GM21576 (cell line): ENCODE measurements around the gene ALX4.

Experiments
- ATAC-seq: cut with Tn5 transposase; IDR thresholded peaks from one replicate; pipeline ENCODE4 v1.9.1; 2021; ENCODE audit warnings: mild to moderate bottlenecking, moderate library complexity; ENCODE audit not compliant: unreplicated experiment

Gene ALX4

DNA sequence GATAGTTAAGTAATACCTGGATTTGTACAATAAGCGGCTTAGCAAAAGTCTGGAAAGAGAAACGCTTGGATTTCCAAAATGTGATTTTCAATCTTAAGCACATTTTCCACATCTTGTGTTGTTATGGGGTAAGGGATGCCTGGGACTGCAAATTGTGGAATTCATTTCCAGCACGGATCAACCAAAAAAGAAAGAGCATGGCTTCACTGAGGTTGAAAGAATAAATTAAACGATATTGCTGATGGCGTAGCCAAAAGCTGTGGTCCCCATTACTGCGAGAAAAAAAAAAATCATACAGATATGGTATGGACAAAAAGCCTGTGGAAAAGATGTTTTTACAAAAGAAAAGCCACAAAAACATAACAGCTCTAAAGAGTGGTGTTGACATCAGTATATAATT, 26.0 kb upstream of the ALX4 start:
- no peak for ATAC-seq

DNA sequence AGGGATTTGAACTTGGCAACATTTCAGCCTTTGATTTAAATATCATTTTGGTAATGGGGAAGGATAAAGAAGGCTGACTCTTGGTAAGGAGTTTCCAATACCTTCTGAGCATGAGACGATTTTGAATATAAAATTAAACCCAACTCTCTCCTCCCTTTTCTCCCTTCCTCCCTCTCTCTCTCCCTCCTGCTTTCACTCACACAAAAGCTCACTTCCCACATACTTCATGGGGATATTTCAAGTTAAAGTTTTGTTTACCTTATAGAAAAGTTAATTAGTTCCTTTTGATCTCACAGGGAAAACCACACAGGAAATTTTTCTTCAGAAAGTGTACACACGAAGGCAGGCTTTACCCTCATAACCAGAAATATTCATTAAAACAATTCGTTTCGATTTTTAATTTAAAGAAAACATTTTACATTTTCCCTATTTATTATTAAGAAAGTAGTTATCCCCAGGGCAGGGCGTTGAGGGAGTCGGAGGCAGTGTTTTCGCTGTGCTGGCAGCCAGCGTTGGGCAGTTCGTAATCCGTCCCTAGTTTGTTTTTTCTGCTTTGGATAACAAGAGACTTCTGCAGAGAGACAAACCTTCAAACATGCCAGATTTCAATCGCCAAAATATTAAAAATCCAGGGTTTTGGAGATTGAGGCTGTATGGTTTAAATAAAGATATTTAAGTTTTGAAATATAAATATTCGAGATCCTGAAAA, 25.3 kb upstream of the ALX4 start:
- ATAC-seq = no peak

DNA sequence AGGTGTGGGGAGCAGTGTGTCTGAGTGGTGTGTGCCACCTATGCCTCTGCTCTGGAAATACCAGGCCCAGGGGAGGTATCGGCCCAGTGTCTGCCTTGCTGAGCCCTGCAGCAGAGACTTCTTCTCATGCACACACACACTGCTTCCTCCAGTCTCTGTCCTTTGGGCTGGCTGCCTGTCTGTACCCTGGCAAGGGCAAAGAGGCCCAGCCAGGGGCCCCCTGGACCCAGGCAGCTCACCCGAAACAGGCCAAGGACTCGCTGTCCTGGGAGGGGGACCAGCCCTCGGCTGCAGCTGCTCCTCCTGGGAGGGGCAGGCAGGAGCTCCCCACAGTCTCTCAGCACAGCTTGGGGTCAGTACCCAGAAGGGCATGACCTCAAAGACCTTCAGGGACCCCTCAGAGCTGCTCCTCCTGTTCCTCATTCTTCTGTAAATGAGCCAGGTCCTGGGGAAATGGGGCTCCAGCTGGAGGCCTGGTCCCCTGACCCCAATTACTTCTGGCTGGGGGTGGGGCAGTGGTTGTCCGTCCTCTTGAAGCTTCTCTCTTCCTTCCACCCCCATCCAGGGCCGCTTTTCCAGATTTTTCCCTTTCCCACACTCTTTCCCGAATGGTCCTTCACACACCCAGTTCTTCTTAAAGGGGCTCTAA, 24.5 kb upstream of the ALX4 start:
- ATAC-seq = no peak

DNA sequence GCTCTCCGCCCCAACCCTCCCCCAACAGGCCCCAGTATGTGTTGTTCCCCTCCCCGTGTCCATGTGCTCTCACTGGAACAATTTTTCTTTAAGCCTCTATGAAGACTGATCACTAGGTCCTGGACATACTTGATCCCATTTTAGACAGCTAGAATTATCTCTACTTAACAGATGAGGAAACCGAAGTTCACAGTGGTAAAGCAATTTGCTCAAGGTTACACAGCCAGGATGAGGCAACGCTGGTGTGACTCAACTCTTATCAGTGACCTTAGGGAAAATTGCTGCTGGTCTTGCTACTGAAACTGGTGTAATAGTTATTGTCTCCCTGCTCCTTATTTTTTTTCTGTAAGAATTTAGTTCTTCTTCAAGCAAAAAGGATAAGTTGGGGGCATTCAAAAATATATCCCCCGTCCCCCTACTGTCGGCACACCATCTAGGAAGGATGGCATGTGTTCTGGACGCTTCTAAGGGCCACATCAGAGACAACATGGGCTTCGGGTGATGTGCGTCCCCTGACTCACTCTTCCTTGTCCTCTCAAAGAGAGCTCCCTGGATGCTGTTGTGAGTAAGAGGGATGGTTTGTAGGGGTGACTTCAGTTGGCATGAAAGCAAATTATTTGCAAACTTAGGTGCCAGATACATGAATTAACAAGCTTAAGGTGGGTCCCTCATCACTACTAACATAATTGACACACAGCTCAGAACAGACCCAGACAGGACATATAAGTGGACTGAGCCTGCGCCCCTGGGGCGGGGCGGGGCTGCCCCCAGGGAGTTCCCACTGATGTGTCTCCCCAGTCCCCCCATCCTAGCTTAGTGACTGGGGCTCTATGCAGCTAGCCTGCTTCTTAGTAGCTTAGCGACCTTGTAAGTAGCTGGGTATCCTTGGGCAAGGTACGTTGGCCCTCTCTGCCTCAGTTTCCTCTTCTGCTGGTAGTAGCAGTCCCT, 23.6 kb upstream of the ALX4 start:
- no peak for ATAC-seq

DNA sequence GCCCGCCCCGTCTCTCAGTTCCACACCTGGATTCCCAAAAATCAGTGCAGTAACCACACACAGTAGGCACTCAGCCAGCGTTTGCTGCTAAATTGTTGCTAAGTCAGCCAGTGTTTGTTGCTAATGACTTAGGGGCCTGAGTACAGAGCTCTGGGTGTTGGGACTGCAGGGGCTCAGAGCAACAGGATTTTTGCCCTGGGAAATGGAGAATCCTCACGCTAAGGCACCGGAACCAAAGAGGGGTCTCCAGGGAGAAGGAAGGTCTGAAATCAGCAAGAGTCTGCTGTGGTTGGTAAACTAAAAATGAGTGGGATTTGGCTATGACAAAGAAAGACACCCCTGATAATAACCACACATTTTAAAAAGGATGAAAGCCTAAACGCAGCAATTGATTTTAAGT, 22.7 kb upstream of the ALX4 start:
- ATAC-seq = no peak

DNA sequence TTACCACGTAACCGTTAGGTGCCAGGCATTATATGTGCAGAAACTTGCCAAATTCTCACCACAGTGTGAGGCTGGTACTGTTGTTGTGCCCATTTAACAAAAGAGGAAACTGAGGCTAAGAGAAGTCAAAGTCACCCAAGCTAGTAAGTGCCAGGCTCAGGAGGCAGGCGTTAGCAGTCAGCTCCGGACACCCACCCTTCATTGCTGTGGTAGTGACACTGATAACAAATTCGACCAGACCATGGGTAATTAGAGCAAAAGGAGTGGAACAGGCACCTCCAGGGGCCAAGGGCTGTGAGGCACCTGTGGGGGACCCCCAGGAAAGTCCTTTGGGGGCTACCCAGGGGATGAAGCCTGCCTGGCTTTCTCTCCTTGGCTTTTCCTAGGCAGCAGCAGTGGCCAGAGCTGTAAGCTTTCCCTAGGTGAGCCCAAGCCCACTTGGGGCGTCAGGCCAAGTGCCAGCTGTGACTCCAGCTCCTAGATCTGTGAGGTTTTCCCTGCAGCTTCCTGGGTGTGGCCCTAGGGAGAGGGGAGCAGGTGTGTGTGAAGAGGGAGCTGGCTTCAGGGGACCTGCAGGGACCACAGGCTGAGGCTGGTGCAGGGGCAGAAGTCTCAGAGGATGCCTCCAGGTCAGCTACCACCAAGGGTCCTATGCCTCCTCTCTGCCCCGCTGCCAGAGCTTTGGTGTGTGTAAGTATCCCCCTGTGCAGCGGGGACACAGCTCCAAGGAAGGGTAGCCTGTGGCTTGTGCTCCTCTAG, 19.7 kb upstream of the ALX4 start:
- no peak for ATAC-seq

DNA sequence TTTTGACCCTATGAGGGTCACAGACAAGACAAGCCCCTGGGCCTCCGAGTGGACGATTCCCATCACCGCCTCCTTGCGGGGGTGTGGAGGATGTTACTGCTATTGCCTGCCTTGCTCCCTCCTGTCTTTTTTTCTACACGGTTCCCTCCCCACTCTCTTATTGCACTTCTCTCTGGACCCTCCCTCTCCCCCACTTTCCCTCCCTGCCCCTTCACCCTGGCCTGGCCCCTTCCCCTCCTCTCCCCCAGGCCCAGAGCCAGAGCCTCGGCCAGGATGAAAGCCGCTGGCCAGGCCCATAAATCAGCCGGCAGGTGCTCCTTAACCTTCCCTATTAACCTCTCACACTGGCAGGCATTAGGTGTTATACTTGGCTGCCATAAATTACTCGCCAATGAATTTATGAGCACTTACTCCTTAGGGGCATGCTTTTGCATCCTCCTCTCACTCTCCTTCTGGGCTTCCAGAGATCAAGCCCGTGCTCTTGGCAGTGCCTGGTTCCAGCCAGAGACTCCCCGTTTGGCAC, 18.3 kb upstream of the ALX4 start:
- no peak for ATAC-seq

DNA sequence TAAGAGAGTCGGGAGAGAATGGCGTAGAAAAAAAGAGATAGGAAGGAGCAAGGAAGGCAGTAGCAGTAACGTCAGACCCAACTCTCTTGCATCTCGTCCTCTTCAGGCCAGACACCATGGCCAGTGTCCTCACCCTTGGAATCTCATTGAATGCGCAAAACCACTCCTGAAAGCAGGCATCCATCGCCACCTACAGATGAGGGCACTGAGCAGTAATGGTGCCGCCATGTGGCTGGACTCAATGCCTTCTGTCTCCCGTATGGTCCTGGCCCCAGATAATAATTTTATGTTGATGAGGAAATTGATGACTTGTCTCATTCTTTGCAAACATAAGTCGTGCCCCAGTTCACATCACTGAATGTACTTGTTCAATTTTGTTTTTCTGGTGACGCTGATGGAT, 17.8 kb upstream of the ALX4 start:
- ATAC-seq = no peak

DNA sequence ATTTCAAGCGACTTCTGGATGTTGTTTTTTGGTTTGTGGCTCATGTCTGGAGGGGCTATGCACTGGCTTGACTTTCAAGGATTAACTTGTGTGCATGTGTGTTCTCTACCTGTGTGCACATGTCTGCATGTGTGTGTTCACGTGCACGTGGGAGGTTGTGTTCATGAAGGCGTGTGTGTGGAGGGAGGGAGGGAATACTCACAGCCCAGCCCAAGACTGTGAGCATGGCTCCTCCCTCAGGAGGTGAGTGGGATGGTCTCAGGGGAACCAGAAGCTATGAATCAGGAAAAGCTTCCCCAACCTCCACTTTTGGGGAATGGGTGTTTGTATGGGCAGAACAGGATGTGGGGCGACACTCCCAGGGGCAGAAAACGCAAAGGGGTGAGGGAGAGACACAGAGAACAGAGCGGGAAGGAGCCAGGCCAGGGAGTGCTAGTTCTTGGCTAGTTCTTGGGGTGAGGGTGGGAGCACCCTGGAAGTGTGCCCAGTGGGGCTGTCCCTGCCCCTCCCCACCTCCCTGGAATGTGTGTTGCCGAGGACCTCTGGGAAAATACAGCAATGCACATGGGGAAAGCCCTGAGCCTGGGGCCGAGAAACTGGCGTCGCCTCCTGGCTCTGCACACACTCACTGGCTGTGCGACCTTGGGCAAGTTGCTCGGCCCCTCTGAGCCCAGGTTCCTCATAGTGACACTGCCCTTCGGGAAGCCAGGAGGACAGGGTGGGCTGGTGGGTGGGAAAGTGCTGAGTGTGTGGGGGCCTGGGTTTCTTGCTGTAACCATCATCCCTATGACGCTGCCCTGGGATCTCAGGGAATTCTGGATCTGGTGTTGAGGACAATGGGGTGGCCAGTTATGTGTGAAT, 16.9 kb upstream of the ALX4 start:
- no peak for ATAC-seq

DNA sequence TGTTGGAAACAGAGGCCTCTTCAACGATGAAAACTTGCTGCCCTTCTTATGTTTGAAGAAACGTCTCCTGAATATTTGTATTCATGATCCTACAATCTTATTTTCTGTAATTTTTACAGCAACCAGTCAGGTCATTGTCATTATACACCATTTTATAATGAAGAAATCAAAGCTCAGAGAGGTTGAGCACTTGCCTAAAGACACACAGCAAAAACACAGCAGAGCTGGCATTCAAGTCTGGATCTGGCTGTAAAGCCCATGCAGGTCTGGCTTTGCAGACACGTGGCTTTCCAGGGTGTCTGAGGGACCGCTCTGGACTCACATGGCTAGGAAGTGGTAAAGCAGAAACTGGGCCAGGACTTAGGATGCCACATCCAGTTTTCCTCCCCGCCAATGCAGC, 15.8 kb upstream of the ALX4 start:
- ATAC-seq = no peak

DNA sequence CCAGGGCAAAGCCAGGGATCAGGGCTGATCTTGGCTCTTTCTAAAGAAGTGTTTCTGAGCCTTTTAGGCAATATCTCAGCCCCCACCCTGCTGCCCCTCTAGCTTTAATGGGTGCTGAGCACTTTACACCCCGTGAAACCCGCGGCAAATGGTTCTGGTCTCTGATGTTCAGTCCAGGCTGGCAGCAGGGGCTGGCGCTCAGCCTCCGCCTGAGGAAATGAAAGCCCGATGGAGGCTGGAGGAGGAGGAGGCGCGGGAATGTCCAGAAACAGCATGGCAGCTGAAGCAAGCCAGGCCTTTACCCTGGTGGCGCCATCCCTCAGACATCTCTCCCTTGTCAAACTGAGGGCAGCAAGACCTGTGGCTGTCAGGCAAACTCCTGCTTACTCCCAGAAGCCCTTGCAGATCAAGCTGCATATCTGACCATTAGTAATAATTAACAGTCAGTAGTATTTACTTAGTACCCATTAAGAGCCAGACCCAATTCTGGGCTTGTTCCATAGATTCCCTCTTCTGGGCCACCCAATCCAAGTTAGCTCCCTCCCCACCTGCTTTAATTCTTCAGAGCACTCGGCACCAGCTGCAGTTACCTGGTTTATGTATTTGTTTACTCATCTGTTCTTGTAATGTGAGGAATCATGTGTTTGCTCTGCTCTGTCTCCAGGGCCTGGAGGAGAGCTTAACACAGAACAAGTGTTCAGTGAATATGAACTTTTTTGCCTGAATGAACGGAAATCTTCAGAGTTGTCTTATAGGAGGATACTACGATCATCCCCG, 15.0 kb upstream of the ALX4 start:
- no peak for ATAC-seq

DNA sequence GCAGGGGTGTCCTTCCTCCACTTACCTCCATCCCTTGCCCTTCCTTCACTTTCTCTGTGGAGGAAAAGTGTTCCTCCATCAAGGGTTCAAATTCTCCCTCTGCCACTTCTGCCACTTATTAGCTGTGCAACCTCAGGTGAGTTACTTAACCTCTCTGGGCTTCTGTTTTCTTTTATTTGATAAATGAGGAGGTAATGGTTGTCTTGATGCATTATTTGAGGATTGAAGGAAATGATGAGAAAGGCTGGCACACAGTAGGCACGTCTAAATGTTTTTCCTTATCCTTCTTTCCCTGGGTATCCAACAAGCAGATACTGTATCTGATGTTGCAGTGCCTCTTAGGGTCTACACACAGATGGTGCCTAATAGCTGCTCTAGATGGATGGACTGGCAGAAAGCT, 14.3 kb upstream of the ALX4 start:
- no peak for ATAC-seq

DNA sequence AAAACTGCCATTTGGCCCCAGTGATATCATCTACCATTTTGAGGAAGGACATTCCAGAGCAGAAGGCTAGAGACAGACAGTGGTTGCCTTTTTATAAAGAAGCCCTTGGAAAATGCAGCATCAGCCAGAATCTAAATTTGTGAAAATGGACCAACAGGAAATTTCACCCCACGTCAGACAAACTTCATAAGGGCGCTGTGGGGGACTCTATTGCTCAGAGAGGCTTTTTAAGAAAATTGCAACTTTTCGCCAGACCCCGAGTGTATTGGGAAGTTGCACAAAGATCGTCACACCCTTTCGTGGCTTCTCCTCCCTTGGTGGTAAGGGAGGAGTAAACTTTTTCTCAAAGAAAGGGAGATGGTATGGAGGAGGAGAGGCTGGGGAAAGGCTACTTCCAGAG, 12.3 kb upstream of the ALX4 start:
- no peak for ATAC-seq

DNA sequence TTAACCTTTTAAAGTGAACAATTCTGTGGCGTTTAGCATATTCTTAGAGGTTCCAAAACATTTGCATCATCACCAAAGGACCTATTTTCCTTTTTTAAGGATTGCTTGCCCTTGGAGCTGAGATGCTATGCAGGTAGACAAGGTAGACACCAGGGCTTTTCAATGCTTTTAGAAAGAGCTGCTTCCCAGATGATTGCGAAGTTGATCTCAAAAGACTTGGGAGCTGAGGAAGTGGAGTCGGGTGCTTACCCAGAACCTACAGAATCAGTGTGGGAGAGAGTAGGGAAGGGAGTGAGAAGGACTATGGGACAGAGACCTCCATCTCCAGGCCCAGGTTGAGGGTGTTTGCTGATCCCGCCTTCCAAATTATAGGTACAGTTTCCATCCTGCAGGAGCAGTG, 11.1 kb upstream of the ALX4 start:
- no peak for ATAC-seq

DNA sequence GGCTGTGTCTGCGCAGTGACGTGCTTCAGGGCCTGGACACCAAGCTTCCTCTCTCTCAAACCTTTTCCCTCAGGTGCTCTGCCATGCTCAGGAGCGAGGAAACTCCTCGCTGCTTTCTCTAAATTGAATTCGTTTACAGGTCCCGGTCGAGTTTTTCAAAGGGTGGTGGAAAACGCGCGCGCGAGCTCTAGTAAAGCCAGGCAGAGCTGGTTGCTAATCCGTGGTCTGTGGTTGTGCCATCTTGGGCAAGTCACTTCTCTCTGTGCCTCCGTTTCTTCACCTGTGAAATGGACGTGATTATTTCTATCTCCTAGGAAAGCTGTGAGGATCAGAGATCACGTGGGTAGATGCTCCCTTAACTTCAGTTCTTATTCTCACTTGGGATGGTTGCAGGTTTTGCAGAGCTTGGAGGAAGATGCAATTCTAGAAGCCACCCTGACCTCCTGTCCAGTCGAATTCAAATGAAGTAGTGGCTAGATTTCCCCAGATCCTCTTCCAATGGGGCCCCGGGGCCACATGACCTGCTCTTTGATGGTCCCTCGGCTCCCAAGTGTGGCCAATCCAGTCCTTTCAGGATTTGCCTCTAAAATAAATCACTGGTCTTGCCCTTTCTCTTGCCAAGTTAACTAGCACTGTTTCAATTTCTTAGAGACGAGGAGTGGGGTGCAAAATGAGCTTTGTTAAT, 10.5 kb upstream of the ALX4 start:
- ATAC-seq = no peak

DNA sequence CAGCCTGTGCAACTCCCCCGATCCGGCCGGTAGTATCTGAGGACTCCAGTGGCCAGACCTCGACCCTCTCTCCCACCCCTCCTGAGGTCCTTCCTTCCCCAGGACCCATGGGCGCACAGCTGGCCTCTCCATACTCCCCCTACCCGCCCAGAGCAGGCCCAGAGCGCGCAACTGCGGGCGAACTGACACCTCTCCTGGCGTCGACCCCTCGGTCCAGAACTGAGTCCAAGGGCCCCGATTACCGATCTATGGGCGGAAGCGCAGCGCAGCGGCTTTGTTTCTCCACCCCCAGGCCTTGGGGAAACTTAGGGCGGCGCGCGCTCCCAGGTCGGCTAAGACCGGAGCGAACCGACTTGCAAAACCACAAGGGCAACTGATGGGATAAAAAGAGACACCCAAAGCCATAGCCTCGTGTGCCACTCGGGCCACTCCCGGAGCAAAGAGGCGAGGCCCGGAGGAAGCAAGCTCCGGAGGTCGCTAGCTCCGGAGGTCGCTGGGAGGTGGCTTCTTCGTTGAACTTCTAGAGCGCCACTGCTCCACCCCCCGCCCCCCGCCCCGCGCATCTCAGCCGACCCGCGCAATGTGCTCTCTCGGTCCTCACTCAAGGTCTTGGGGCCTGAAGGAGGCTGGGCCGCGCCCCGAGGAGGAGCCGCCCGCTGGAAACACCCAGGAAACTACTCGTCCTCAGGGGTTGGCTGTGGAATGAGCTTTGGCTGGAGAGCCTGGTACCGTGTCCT, 9.8 kb upstream of the ALX4 start:
- no peak for ATAC-seq

DNA sequence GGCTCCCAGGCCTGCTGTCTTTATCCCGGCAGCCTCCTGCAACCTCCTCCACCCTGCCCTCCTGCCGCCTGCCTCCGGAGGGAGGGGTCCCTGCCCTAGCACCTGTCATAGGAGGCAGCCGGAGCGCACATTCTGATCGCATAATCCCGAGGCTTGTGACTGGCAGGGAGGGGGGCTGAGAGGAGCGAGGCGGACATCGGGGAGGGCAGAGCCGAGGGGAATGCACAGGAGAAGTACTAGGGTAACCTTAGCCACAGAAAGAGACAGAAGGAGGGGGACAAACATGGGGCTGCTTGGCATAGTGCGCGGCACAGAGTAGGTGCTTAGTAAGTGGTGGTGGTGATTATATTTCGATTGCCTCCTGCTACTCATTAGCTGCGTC, 9.2 kb upstream of the ALX4 start:
- ATAC-seq = no peak

DNA sequence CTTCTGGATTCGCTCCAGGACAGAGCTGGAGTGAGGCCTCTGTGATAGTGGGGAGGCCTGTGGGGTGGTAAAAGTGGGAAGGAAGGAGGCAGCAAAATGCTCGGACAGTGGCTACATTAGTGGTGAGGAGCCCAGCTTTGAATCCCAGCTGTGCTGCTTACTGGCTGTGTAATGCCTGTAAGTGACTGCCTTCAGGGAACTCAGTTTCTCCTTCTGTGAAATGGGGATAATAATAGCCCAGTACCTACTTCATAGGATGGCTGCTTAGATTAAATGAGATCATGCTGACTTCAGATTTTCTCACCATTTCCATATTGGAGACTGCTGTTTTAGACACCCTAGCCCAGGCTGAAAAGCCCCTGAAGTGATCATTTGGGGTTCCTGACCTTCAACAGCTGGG, 8.4 kb upstream of the ALX4 start:
- ATAC-seq = no peak
